Glutamatergic neuron (in vitro differentiated cells): ENCODE results near the gene GRID2IP. TPM values are rescaled to one million over a fixed set of nuclear protein-coding genes. Genes with fewer than 3 reads are reported as not detected.

ENCODE experiments used
- DNase-seq: peaks from one replicate; pipeline ENCODE4 v3.0.0; 2022
- H3K27ac Mint-ChIP-seq: one replicate; pipeline ENCODE4 v1.8.0; 2020; ENCODE audit warnings: mild to moderate bottlenecking, mixed read lengths, inconsistent platforms; ENCODE audit not compliant: unreplicated experiment
- H3K27me3 Mint-ChIP-seq: one replicate; pipeline ENCODE4 v1.8.0; 2020; ENCODE audit warnings: mild to moderate bottlenecking, moderate library complexity, mixed read lengths, inconsistent platforms; ENCODE audit not compliant: unreplicated experiment
- H3K36me3 Mint-ChIP-seq: one replicate; pipeline ENCODE4 v1.8.0; 2020; ENCODE audit warnings: mild to moderate bottlenecking, mixed read lengths, inconsistent platforms; ENCODE audit not compliant: unreplicated experiment
- H3K4me1 Mint-ChIP-seq: one replicate; pipeline ENCODE4 v1.8.0; 2020; ENCODE audit warnings: mild to moderate bottlenecking, low read depth, mixed read lengths, inconsistent platforms; ENCODE audit not compliant: unreplicated experiment
- H3K4me3 Mint-ChIP-seq: one replicate; pipeline ENCODE4 v1.8.0; 2020; ENCODE audit warnings: mild to moderate bottlenecking, mixed read lengths, inconsistent platforms; ENCODE audit not compliant: unreplicated experiment
- H3K9me3 Mint-ChIP-seq: one replicate; pipeline ENCODE4 v1.8.0; 2020; ENCODE audit warnings: mild to moderate bottlenecking, moderate library complexity, mixed read lengths, inconsistent platforms; ENCODE audit not compliant: unreplicated experiment
- CTCF ChIP-seq: fragments of 200-600 bp; sonication (generic); IDR thresholded peaks from one replicate; pipeline ENCODE4 v1.5.0; 2021; ENCODE audit not compliant: partially characterized antibody, unreplicated experiment
- total RNA-seq: library from RNA; stranded (reverse); fragmentation: NEBNext Ultra II Directional; extraction: Animal tissue kit (Norgen Biotek cat#: 25700); gene quantifications from one replicate; pipeline ENCODE4 v1.2.1, GENCODE V29; 2021; ENCODE audit not compliant: unreplicated experiment

The GRID2IP gene
- total RNA-seq, 1 donor from 2014 or later: 0.66 TPM

GRCh38 chr7:6567886-6568285, 16.6 kb upstream of the GRID2IP start:
- no peaks in the 10 kb centered on the region for H3K4me1 Mint-ChIP-seq
- H3K27me3 Mint-ChIP-seq: peaks cover 2% of the 10 kb centered on the region

DNA sequence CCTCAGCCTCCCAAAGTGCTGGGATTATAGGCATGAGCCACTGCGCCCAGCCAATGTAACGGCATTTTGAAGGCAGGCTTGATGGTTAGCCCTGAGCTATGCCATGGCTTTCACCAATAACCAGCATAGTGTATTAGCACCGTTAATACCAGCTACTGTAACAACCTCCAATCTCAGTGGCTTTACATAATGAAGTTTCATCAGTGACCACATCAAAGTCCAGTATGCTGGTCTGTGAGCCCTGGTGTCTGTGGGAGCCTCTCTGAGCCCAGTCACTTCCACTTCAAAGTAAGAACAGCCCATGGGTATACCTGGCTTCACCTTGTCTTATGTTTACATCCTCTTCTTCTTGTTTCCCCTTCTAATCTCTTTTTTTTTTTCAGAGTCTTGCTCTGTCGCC, 14.4 kb upstream of the GRID2IP start:
- Mint-ChIP-seq H3K36me3 (no peaks in the 10 kb centered on the region), H3K4me3 (no peak overlapping the region), H3K27ac (no peak overlapping the region), H3K9me3 (no peaks in the 10 kb centered on the region), H3K4me1 (no peaks in the 10 kb centered on the region), H3K27me3 (peaks cover 2% of the 10 kb centered on the region)
- DNase-seq: no peak
- no peak for TF ChIP-seq CTCF

More at GRCh38 chr7:6567886-6568285, 16.6 kb upstream of the GRID2IP start:
- TF ChIP-seq CTCF: no peak
- Mint-ChIP-seq H3K4me3 (no peak overlapping the region), H3K27ac (no peak overlapping the region), H3K9me3 (peaks cover 1% of the 10 kb centered on the region), H3K36me3 (no peaks in the 10 kb centered on the region)
- no peak for DNase-seq

- no peak for TF ChIP-seq CTCF
- no peaks in the 10 kb centered on the region for H3K9me3 Mint-ChIP-seq
- H3K4me3 Mint-ChIP-seq: no peak overlapping the region
- peaks cover 2% of the 10 kb centered on the region for H3K27me3 Mint-ChIP-seq
- no peaks in the 10 kb centered on the region for H3K36me3 Mint-ChIP-seq
- H3K27ac Mint-ChIP-seq: no peak overlapping the region
- DNase-seq: no peak
- H3K4me1 Mint-ChIP-seq: peaks cover 4% of the 10 kb centered on the region
Observed at GRCh38 chr7:6563936-6564770, 12.9 kb upstream of the GRID2IP start.

GRCh38 chr7:6562106-6562505, 10.8 kb upstream of the GRID2IP start:
- no peaks in the 10 kb centered on the region for H3K9me3 Mint-ChIP-seq
- TF ChIP-seq CTCF: no peak
- H3K27me3 Mint-ChIP-seq: peaks cover 4% of the 10 kb centered on the region
- no peak for DNase-seq
- no peak overlapping the region for H3K4me3 Mint-ChIP-seq
- peaks cover 4% of the 10 kb centered on the region for H3K4me1 Mint-ChIP-seq
- no peaks in the 10 kb centered on the region for H3K36me3 Mint-ChIP-seq
- H3K27ac Mint-ChIP-seq: no peak overlapping the region

- no peak overlapping the region for H3K4me3 Mint-ChIP-seq
- no peaks in the 10 kb centered on the region for H3K36me3 Mint-ChIP-seq
- no peak overlapping the region for H3K27ac Mint-ChIP-seq
- no peak for TF ChIP-seq CTCF
- no peaks in the 10 kb centered on the region for H3K9me3 Mint-ChIP-seq
- H3K27me3 Mint-ChIP-seq: peaks cover 4% of the 10 kb centered on the region
- H3K4me1 Mint-ChIP-seq: peaks cover 4% of the 10 kb centered on the region
- no peak for DNase-seq
Observed at GRCh38 chr7:6559896-6560295, 8.6 kb upstream of the GRID2IP start.
